ENCODE data around the gene PMPCB.
A peak's percentile ranks its signal among the peaks of the same experiment; 100 is the strongest.

The PMPCB gene

GRCh38 chr7:103316380-103316941 lies 19.2 kb downstream of the PMPCB start:
- no peak for DNase-seq (ENCODE audit: low read depth, low spot score)
- no peak overlapping the region for H3K4me3 ChIP-seq (ENCODE audit: low read length)

DNA sequence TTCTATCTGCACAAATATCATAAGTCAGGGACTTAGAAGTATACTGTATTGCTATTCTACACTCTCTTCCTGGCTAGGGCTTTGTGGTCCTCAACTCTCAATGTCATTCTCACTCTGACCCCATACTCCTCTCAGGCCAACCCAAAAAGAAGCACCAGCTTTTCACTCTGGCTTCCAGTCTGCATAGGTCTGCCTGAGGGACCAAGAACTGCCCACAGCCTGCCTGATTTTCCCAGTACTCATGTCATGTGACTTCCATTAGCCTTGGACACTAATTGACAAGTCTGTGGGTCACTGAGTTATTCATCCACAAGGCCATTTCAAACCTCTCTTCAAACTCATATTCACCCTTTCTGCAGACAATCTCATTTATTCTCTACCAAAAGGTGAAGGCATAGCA lies 19.8 kb downstream of the PMPCB start:
- no peak overlapping the region for H3K4me3 ChIP-seq (ENCODE audit: low read length)
- no peak for DNase-seq (ENCODE audit: low read depth, low spot score)

- no peak for DNase-seq (ENCODE audit: low read depth, low spot score)
- H3K4me3 ChIP-seq (ENCODE audit: low read length), result no peak overlapping the region
Measured at GRCh38 chr7:103325744-103326143, 28.5 kb downstream of the PMPCB start.

- no peak for DNase-seq (ENCODE audit: low read depth, low spot score)
- H3K4me3 ChIP-seq (ENCODE audit: low read length), result no peak overlapping the region
Measured at GRCh38 chr7:103336761-103337160, 39.5 kb downstream of the PMPCB start.

- H3K4me3 ChIP-seq (ENCODE audit: low read length), result no peak overlapping the region
- DNase-seq (ENCODE audit: low read depth, low spot score), result no peak
Measured at GRCh38 chr7:103338864-103339263, 41.6 kb downstream of the PMPCB start.

- no peak overlapping the region for H3K4me3 ChIP-seq (ENCODE audit: low read length)
Measured at GRCh38 chr7:103341466-103341865, 44.2 kb downstream of the PMPCB start.

DNA sequence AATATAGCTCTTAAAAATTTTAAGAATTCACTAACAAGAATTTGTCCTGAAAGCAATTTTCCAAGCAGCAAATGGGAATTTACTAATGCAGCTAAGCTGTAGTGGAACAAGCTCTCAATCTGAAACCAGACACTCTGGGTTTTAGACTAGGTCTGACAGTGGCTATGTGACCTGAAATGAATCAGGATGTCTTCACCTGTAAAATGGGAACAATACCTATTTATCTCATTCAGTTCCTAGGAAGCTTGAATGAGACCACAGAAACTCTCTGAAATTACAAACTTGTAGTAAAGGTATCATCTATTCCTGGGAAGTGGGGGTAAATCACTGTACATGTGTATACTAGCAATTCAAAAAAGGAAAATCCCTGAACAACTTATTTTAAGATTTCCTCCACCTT lies 46.1 kb downstream of the PMPCB start:
- no peak for DNase-seq (ENCODE audit: low read depth, low spot score)
- H3K4me3 ChIP-seq (ENCODE audit: low read length), result peak overlapping the region; percentile 76

More at GRCh38 chr7:103341466-103341865, 44.2 kb downstream of the PMPCB start:
- DNase-seq (ENCODE audit: low read depth, low spot score), result no peak

GRCh38 chr7:103343758-103344452 lies 46.7 kb downstream of the PMPCB start:
- H3K4me3 ChIP-seq (ENCODE audit: low read length), result peak overlapping the region; percentile 76
- DNase-seq (ENCODE audit: low read depth, low spot score), result no peak

GRCh38 chr7:103344453-103345149 lies 47.4 kb downstream of the PMPCB start, which contains the start of gene DNAJC2:
DNAJC2 (minus strand) TSS chr7:103344767; CDS start chr7:103344622, 145 bp downstream.
- peak within 1 kb of the TSS; percentile 76 for H3K4me3 ChIP-seq (ENCODE audit: low read length)
- peak; percentile 94 for DNase-seq (ENCODE audit: low read depth, low spot score)

DNA sequence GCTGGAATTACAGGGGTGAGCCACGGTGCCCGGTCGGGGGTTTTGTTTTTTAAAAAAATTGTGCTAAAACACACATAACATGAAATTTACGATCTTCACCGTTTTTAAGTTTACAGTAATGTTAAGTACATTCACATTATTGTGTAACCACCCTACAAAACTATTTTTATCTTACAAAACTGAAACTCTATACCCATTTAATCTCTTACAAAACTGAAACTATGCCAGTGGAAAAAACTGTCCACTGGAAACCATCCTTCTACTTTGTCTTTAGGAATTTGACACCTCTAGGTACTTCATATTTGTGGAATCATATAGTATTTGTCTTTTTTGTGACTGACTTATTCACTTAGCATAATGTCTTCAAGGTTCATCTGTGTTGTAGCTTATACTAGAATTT lies 49.2 kb downstream of the PMPCB start:
- no peak for DNase-seq (ENCODE audit: low read depth, low spot score)
- no peak overlapping the region for H3K4me3 ChIP-seq (ENCODE audit: low read length)

GRCh38 chr7:103347507-103348267 lies 50.5 kb downstream of the PMPCB start, which contains the start of gene PSMC2:
PSMC2 (plus strand) TSS chr7:103347643; CDS start chr7:103347712, 69 bp downstream.
- peak; percentile 93 for DNase-seq (ENCODE audit: low read depth, low spot score)
- H3K4me3 ChIP-seq (ENCODE audit: low read length), result peak within 1 kb of the TSS; percentile 97

DNA sequence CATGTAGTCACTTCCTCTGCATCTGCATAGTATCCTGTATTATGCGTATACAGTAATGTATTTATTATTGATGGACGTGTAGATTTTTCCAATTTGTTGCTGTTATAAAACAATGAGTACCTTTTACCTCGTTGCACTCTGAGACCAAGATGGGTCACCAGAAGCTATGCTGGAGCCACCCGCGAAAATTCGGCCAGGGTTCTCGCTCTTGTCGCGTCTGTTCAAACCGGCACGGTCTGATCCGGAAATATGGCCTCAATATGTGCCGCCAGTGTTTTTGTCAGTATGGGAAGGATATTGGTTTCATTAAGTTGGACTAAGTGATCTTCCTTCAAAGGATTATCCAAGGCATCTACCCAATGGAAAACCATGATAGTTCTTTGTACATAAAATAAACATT lies 51.2 kb downstream of the PMPCB start:
- peak overlapping the region; percentile 97 for H3K4me3 ChIP-seq (ENCODE audit: low read length)
- DNase-seq (ENCODE audit: low read depth, low spot score), result no peak

DNA sequence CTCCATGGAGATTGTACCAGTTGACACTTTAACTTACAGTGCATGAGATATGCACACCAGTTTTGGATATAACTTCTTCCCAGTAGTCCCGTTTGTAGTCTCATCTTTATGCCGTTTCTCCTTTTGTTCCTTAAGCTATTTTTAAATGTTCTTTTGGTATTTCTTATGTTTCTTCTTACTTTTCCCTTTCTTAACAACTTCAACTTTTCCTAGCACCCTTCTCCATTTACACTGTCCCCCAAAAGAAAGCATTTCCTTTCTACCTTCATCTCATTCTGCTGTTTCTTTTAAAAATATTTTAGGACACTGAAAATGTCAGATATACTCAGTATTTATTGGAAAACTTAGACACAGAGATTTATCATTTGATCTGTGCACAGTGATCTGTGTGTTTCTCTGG lies 51.7 kb downstream of the PMPCB start:
- H3K4me3 ChIP-seq (ENCODE audit: low read length), result peak overlapping the region; percentile 97; the same call in 1 of the 2 replicates
- DNase-seq (ENCODE audit: low read depth, low spot score), result no peak

- no peak overlapping the region for H3K4me3 ChIP-seq (ENCODE audit: low read length)
Measured at GRCh38 chr7:103349805-103350204, 52.6 kb downstream of the PMPCB start.

More at GRCh38 chr7:103349805-103350204, 52.6 kb downstream of the PMPCB start:
- DNase-seq (ENCODE audit: low read depth, low spot score), result no peak

All from Jurkat, Clone E6-1 (cell line).